DND-41 (cell line): ENCODE results near the gene PRPF38B.
A peak's percentile ranks its signal among the peaks of the same experiment; 100 is the strongest.

ENCODE experiments used
- EZH2 ChIP-seq: IDR thresholded peaks from 3 replicates; pipeline ENCODE4 v1.6.1; 2012; ENCODE audit warnings: borderline replicate concordance, low read depth, mild to moderate bottlenecking, moderate library complexity, low read length, inconsistent platforms; ENCODE audit not compliant: severe bottlenecking
- TF ChIP-seq, protein P1 (sequence below): IDR thresholded peaks from 2 replicates; pipeline ENCODE4 v1.5.1; 2012; ENCODE audit warnings: borderline replicate concordance, low read length, moderate library complexity, mild to moderate bottlenecking; ENCODE audit not compliant: poor library complexity, severe bottlenecking; ENCODE audit errors: extremely low read depth

DNA sequence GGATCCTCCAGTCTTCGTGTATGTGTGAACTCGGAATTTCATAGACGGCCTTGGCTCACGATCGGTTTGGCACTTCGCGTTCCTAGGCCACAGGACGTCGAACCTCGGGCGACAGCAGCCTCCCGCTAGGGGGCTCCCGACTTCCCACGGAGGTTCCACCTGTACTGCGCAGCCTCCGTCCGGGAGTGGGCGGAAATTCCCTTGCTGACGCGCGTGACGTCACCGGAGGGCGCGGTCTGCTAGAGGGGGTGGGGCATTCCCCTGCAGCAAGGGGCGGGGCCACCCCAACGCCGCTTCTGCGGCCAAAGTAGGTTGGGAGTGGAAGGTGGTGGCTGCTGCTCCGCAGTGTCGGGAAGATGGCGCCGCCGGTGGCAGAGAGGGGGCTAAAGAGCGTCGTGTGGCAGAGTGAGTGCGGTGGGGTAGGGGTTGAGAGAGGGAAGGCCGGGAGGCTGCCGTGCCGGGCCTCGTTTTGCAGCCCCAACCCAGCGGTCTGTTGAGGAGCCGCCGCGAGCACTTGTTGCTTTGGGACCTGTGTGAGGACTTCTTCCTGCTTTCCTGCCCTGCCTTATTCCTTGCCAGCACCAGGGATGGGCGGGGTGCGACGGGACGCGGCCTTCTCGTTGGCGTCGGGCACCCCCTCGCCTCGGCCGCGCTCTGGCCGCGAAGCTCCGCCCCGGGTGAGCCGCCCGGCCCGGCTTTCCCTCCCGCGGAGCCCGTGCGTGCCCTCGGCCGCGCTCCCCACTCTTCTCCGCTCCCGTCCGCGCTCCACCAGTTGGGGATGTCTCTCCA lies 54.5 kb downstream of the PRPF38B start, which contains the start of gene STXBP3:
- TF ChIP-seq, protein P1, sequence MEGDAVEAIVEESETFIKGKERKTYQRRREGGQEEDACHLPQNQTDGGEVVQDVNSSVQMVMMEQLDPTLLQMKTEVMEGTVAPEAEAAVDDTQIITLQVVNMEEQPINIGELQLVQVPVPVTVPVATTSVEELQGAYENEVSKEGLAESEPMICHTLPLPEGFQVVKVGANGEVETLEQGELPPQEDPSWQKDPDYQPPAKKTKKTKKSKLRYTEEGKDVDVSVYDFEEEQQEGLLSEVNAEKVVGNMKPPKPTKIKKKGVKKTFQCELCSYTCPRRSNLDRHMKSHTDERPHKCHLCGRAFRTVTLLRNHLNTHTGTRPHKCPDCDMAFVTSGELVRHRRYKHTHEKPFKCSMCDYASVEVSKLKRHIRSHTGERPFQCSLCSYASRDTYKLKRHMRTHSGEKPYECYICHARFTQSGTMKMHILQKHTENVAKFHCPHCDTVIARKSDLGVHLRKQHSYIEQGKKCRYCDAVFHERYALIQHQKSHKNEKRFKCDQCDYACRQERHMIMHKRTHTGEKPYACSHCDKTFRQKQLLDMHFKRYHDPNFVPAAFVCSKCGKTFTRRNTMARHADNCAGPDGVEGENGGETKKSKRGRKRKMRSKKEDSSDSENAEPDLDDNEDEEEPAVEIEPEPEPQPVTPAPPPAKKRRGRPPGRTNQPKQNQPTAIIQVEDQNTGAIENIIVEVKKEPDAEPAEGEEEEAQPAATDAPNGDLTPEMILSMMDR: peak; percentile 98
- no peak for TF ChIP-seq EZH2
